IPS-15b (cell line): ENCODE results near the gene RRP15.

Source experiments
- H3K27me3 ChIP-seq: one replicate; pipeline ENCODE4 v1.6.1; 2013; ENCODE audit warnings: low read length; ENCODE audit not compliant: control insufficient read depth, insufficient read depth
- H3K36me3 ChIP-seq: one replicate; pipeline ENCODE4 v1.6.1; 2013; ENCODE audit warnings: low read length; ENCODE audit not compliant: control insufficient read depth, insufficient read depth
- H3K4me1 ChIP-seq: one replicate; pipeline ENCODE4 v1.6.1; 2013; ENCODE audit warnings: mild to moderate bottlenecking, low read length; ENCODE audit not compliant: control insufficient read depth, insufficient read depth
- H3K4me3 ChIP-seq: one replicate; pipeline ENCODE4 v1.5.1; 2013; ENCODE audit warnings: low read depth, low read length
- H3K9ac ChIP-seq: one replicate; pipeline ENCODE4 v1.6.1; 2013; ENCODE audit warnings: low read depth, mild to moderate bottlenecking, low read length
- H3K9me3 ChIP-seq: one replicate; pipeline ENCODE4 v1.6.1; 2013; ENCODE audit warnings: mild to moderate bottlenecking, low read length; ENCODE audit not compliant: control insufficient read depth, insufficient read depth

RRP15 gene

GRCh38 chr1:218344814-218345672, 60.0 kb downstream of the RRP15 start, which contains the start of gene TGFB2:
TGFB2 (plus strand) TSS chr1:218345336; CDS start chr1:218346702, 1,366 bp downstream.
- H3K4me3 ChIP-seq, result peak within 1 kb of the TSS; percentile 80
- peaks cover 5% of the 10 kb centered on the region for H3K4me1 ChIP-seq
- peak within 1 kb of the TSS; percentile 50 for H3K9ac ChIP-seq
- H3K9me3 ChIP-seq, result no peaks in the 10 kb centered on the region
- no peaks in the 10 kb centered on the region for H3K36me3 ChIP-seq
- H3K27me3 ChIP-seq, result peaks cover 43% of the 10 kb centered on the region

GRCh38 chr1:218345673-218346390, 60.7 kb downstream of the RRP15 start:
- peak overlapping the region; percentile 80 for H3K4me3 ChIP-seq
- peaks cover 43% of the 10 kb centered on the region for H3K27me3 ChIP-seq
- no peaks in the 10 kb centered on the region for H3K9me3 ChIP-seq
- no peaks in the 10 kb centered on the region for H3K36me3 ChIP-seq
- peaks cover 5% of the 10 kb centered on the region for H3K4me1 ChIP-seq
- H3K9ac ChIP-seq, result peak overlapping the region; percentile 50

GRCh38 chr1:218346391-218347204, 61.5 kb downstream of the RRP15 start:
- H3K27me3 ChIP-seq, result peaks cover 43% of the 10 kb centered on the region
- peaks cover 5% of the 10 kb centered on the region for H3K4me1 ChIP-seq
- peak overlapping the region; percentile 80 for H3K4me3 ChIP-seq
- H3K36me3 ChIP-seq, result no peaks in the 10 kb centered on the region
- H3K9ac ChIP-seq, result peak overlapping the region; percentile 14
- H3K9me3 ChIP-seq, result no peaks in the 10 kb centered on the region

- no peaks in the 10 kb centered on the region for H3K36me3 ChIP-seq
- peaks cover 5% of the 10 kb centered on the region for H3K4me1 ChIP-seq
- peak overlapping the region; percentile 80 for H3K4me3 ChIP-seq
- H3K9ac ChIP-seq, result peak overlapping the region; percentile 14
- H3K27me3 ChIP-seq, result peaks cover 43% of the 10 kb centered on the region
- no peaks in the 10 kb centered on the region for H3K9me3 ChIP-seq
These were observed 62.2 kb downstream of the RRP15 start for GRCh38 chr1:218347336-218347722.

GRCh38 chr1:218347723-218348627, 62.9 kb downstream of the RRP15 start:
- Histone ChIP-seq H3K36me3 (no peaks in the 10 kb centered on the region), H3K27me3 (peaks cover 40% of the 10 kb centered on the region), H3K9me3 (no peaks in the 10 kb centered on the region), H3K4me3 (peak overlapping the region; percentile 80), H3K4me1 (peaks cover 5% of the 10 kb centered on the region), H3K9ac (no peak overlapping the region)

GRCh38 chr1:218348628-218349071, 63.6 kb downstream of the RRP15 start:
- Histone ChIP-seq H3K4me1 (peaks cover 5% of the 10 kb centered on the region), H3K4me3 (no peak overlapping the region)

GRCh38 chr1:218349348-218350034, 64.4 kb downstream of the RRP15 start:
- no peak overlapping the region for H3K9ac ChIP-seq
- peaks cover 25% of the 10 kb centered on the region for H3K27me3 ChIP-seq
- H3K4me1 ChIP-seq, result peaks cover 5% of the 10 kb centered on the region
- H3K4me3 ChIP-seq, result no peak overlapping the region
- H3K36me3 ChIP-seq, result no peaks in the 10 kb centered on the region
- H3K9me3 ChIP-seq, result no peaks in the 10 kb centered on the region

More at GRCh38 chr1:218348628-218349071, 63.6 kb downstream of the RRP15 start:
- Histone ChIP-seq H3K9me3 (no peaks in the 10 kb centered on the region), H3K27me3 (peaks cover 34% of the 10 kb centered on the region), H3K9ac (no peak overlapping the region), H3K36me3 (no peaks in the 10 kb centered on the region)

- Histone ChIP-seq H3K36me3 (no peaks in the 10 kb centered on the region), H3K9me3 (no peaks in the 10 kb centered on the region), H3K4me3 (no peak overlapping the region), H3K4me1 (peaks cover 5% of the 10 kb centered on the region), H3K9ac (no peak overlapping the region), H3K27me3 (peaks cover 19% of the 10 kb centered on the region)
These were observed 65.0 kb downstream of the RRP15 start for GRCh38 chr1:218350035-218350525.

- Histone ChIP-seq H3K27me3 (peaks cover 16% of the 10 kb centered on the region), H3K4me1 (peaks cover 5% of the 10 kb centered on the region), H3K9ac (no peak overlapping the region), H3K4me3 (no peak overlapping the region), H3K9me3 (no peaks in the 10 kb centered on the region), H3K36me3 (no peaks in the 10 kb centered on the region)
These were observed 65.7 kb downstream of the RRP15 start for GRCh38 chr1:218350801-218351266.

- no peaks in the 10 kb centered on the region for H3K9me3 ChIP-seq
- H3K9ac ChIP-seq, result no peak overlapping the region
- no peak overlapping the region for H3K4me3 ChIP-seq
- H3K36me3 ChIP-seq, result no peaks in the 10 kb centered on the region
- H3K4me1 ChIP-seq, result peaks cover 5% of the 10 kb centered on the region
- H3K27me3 ChIP-seq, result peaks cover 12% of the 10 kb centered on the region
These were observed 66.4 kb downstream of the RRP15 start for GRCh38 chr1:218351391-218352074.
